ENCODE data around the gene ASXL1.

DNA sequence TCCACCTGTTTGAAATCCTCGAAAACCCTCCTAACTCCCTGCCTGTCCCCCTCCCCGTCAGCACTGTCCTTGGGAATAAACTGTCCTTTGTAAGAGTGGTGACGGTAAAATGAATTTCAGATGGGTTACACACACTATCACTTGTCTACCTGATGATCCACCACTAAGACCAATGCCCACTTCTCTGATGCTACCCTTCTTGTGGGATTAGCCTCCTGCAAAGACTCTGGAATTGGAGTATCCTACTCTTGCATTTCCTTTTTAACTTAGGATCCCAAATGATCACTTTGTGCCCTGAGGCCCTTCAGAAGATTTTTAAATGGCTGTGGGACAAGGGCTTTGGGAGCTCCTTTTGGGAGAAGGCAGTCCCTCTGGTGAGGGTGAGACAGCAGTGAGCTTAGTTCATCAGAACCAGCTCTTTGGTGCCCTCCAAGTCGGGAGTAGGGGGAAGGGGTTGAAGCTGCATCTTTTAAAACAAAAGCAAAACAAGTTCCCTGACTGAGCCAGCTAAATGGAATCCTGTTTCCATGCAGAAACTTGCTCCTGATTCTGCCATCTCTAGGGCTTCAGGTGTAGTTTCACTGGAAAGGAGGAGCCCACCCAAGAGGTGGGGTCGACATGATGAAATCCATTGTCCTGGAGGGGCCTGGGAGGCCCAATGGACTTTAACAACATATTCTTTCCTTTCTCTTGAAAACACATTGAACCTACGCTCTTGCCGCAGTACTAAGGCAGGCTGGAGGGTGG lies 86.5 kb downstream of the ASXL1 start:
- TF ChIP-seq, protein P1, sequence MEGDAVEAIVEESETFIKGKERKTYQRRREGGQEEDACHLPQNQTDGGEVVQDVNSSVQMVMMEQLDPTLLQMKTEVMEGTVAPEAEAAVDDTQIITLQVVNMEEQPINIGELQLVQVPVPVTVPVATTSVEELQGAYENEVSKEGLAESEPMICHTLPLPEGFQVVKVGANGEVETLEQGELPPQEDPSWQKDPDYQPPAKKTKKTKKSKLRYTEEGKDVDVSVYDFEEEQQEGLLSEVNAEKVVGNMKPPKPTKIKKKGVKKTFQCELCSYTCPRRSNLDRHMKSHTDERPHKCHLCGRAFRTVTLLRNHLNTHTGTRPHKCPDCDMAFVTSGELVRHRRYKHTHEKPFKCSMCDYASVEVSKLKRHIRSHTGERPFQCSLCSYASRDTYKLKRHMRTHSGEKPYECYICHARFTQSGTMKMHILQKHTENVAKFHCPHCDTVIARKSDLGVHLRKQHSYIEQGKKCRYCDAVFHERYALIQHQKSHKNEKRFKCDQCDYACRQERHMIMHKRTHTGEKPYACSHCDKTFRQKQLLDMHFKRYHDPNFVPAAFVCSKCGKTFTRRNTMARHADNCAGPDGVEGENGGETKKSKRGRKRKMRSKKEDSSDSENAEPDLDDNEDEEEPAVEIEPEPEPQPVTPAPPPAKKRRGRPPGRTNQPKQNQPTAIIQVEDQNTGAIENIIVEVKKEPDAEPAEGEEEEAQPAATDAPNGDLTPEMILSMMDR (IDR thresholded peaks at IDR 0.05), result no peak
- TF ChIP-seq FOSL2 (IDR thresholded peaks at IDR 0.05; ENCODE audit: borderline replicate concordance, low read depth), result no peak
- TF ChIP-seq POLR2AphosphoS5 (IDR thresholded peaks at IDR 0.05; ENCODE audit: low read depth, low read length), result no peak
- no peak for TF ChIP-seq TAF1 (IDR thresholded peaks at IDR 0.05; ENCODE audit: borderline replicate concordance, low read depth, low read length)
- TF ChIP-seq SIN3A (IDR thresholded peaks at IDR 0.05; ENCODE audit: borderline replicate concordance, low read depth, low read length), result no peak
- TF ChIP-seq, protein P2, sequence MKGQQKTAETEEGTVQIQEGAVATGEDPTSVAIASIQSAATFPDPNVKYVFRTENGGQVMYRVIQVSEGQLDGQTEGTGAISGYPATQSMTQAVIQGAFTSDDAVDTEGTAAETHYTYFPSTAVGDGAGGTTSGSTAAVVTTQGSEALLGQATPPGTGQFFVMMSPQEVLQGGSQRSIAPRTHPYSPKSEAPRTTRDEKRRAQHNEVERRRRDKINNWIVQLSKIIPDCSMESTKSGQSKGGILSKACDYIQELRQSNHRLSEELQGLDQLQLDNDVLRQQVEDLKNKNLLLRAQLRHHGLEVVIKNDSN (IDR thresholded peaks at IDR 0.05; ENCODE audit: borderline replicate concordance, low read depth), result no peak
- no peak for TF ChIP-seq ELF1 (IDR thresholded peaks at IDR 0.05)
- no peak for TF ChIP-seq GABPA (IDR thresholded peaks at IDR 0.05; ENCODE audit: low read depth)
